ENCODE results near the gene MAP1B.

DNA sequence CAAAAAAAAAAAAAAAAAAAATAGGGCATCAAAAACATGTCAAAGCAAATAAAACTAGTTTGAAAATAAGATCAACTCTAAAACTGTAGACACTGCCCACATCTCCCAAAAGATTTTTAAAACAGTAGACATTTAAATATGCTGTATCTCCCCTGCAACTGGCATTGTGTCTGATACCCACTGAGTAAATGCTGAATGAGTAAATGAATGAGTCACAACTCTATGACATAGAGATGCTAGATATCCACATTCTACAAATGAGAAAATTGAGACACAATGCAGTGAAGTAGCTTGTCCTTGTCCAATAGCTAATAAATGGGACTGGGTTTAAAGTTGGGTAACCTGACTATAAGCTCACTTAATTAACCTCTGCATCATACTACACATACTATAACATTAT is 14.1 kb upstream of the MAP1B start:
- TF ChIP-seq, protein P1, sequence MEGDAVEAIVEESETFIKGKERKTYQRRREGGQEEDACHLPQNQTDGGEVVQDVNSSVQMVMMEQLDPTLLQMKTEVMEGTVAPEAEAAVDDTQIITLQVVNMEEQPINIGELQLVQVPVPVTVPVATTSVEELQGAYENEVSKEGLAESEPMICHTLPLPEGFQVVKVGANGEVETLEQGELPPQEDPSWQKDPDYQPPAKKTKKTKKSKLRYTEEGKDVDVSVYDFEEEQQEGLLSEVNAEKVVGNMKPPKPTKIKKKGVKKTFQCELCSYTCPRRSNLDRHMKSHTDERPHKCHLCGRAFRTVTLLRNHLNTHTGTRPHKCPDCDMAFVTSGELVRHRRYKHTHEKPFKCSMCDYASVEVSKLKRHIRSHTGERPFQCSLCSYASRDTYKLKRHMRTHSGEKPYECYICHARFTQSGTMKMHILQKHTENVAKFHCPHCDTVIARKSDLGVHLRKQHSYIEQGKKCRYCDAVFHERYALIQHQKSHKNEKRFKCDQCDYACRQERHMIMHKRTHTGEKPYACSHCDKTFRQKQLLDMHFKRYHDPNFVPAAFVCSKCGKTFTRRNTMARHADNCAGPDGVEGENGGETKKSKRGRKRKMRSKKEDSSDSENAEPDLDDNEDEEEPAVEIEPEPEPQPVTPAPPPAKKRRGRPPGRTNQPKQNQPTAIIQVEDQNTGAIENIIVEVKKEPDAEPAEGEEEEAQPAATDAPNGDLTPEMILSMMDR (conservative IDR thresholded peaks at IDR 0.05 in 1 of 2, IDR thresholded peaks at IDR 0.05 in 1 of 2; ENCODE audit: extremely low read depth in 1 of 2, insufficient read depth in 1 of 2, low read depth in 1 of 2, low read length in 2 of 2): no peak
- no peak for TF ChIP-seq EZH2 (IDR thresholded peaks at IDR 0.05; ENCODE audit: borderline replicate concordance, low read length)

All from mammary epithelial cell (primary cell).